Measurements from ENCODE around the gene TBC1D14. TPM values are rescaled to one million over a fixed set of nuclear protein-coding genes. Genes with fewer than 3 reads are reported as not detected.
A peak's percentile ranks its signal among the peaks of the same experiment; 100 is the strongest.

TBC1D14 gene
- total RNA-seq, 1 experiment from 2014 or later = 54.0 TPM

DNA sequence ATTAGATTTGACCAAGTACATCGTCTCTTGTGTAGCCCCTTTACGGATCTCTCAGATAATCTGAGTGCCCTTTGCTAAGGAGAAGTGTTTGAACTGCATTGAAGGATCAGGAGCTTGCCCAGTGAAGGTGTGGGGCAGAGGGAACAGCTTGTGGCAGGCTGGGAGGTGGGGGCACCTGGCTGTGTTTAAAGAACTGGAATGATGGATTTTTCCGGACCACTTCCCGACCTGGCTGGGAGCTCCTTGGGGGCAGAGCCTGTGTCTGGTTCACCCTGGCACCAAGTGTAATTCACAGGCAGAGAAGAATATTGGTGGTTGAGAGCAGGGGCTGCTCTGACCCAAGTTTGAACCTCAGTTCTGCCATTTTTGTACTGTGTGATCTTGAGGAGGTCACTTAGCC is 18.5 kb downstream of the TBC1D14 start:
- TF ChIP-seq, protein P1, sequence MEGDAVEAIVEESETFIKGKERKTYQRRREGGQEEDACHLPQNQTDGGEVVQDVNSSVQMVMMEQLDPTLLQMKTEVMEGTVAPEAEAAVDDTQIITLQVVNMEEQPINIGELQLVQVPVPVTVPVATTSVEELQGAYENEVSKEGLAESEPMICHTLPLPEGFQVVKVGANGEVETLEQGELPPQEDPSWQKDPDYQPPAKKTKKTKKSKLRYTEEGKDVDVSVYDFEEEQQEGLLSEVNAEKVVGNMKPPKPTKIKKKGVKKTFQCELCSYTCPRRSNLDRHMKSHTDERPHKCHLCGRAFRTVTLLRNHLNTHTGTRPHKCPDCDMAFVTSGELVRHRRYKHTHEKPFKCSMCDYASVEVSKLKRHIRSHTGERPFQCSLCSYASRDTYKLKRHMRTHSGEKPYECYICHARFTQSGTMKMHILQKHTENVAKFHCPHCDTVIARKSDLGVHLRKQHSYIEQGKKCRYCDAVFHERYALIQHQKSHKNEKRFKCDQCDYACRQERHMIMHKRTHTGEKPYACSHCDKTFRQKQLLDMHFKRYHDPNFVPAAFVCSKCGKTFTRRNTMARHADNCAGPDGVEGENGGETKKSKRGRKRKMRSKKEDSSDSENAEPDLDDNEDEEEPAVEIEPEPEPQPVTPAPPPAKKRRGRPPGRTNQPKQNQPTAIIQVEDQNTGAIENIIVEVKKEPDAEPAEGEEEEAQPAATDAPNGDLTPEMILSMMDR (IDR thresholded peaks at IDR 0.05; ENCODE audit: insufficient read depth in 1 of 2, low read depth in 1 of 2, low read length in 1 of 2, severe bottlenecking in 1 of 2, unreplicated experiment in 1 of 2) = no peak
- no TSS peak for BruUV-seq (replicated peaks)
- H3K9me3 Mint-ChIP-seq (ENCODE audit: unreplicated experiment) = peaks cover 7% of the 10 kb centered on the region

GRCh38 chr4:6929339-6929811 is 19.7 kb downstream of the TBC1D14 start:
- TF ChIP-seq, protein P1 (IDR thresholded peaks at IDR 0.05; ENCODE audit: insufficient read depth in 1 of 2, low read depth in 1 of 2, low read length in 1 of 2, severe bottlenecking in 1 of 2, unreplicated experiment in 1 of 2) = no peak
- Histone ChIP-seq H3K9me3 (no peaks in the 10 kb centered on the region), H3K27me3 (replicated peaks; ENCODE audit: control insufficient read depth, insufficient read depth, low read length) (no peaks in the 10 kb centered on the region), H3K4me1 (peaks cover 7% of the 10 kb centered on the region; the same call in 1 of the 2 replicates), H3K36me3 (ENCODE audit: control insufficient read depth, insufficient read depth, low read length) (no peaks in the 10 kb centered on the region; the same call in 1 of the 2 replicates), H3K4me3 (ENCODE audit: low read depth, low read length) (no peak overlapping the region)
- Mint-ChIP-seq H3K36me3 (ENCODE audit: insufficient read depth, unreplicated experiment) (peaks cover 48% of the 10 kb centered on the region), H3K4me1 (ENCODE audit: low read depth, unreplicated experiment) (peaks cover 34% of the 10 kb centered on the region), H3K4me3 (ENCODE audit: unreplicated experiment) (no peak overlapping the region), H3K27ac (ENCODE audit: unreplicated experiment) (peak overlapping the region; percentile 37), H3K9me3 (ENCODE audit: unreplicated experiment) (peaks cover 7% of the 10 kb centered on the region), H3K27me3 (ENCODE audit: insufficient read depth, unreplicated experiment) (no peaks in the 10 kb centered on the region)
- CTCF ChIA-PET = interaction anchor here (0.5 to 1.7 kb wide), 3 partner anchors 12 to 154 kb away, joined by 3 to 4 read pairs (median 3); no protein-coding TSS in a partner anchor
- BruUV-seq (replicated peaks) = no TSS peak
- no peak for DNase-seq
- intact Hi-C loops (cut with micrococcal nuclease; ENCODE audit: unreplicated experiment) = no loop called here
- POLR2A ChIA-PET = no interaction called here

More for the DNA sequence above, 18.5 kb downstream of the TBC1D14 start:
- Mint-ChIP-seq H3K27ac (ENCODE audit: unreplicated experiment) (no peak overlapping the region), H3K27me3 (ENCODE audit: insufficient read depth, unreplicated experiment) (no peaks in the 10 kb centered on the region), H3K4me1 (ENCODE audit: low read depth, unreplicated experiment) (peaks cover 24% of the 10 kb centered on the region), H3K36me3 (ENCODE audit: insufficient read depth, unreplicated experiment) (peaks cover 45% of the 10 kb centered on the region), H3K4me3 (ENCODE audit: unreplicated experiment) (no peak overlapping the region)
- peaks cover 4% of the 10 kb centered on the region; the same call in 1 of the 2 replicates for H3K4me1 ChIP-seq
- intact Hi-C loops (cut with micrococcal nuclease; ENCODE audit: unreplicated experiment) = no loop called here
- DNase-seq = no peak
- no peak overlapping the region for H3K4me3 ChIP-seq (ENCODE audit: low read depth, low read length)
- no peaks in the 10 kb centered on the region for H3K27me3 ChIP-seq (replicated peaks; ENCODE audit: control insufficient read depth, insufficient read depth, low read length)
- POLR2A ChIA-PET = no interaction called here
- H3K36me3 ChIP-seq (ENCODE audit: control insufficient read depth, insufficient read depth, low read length) = no peaks in the 10 kb centered on the region
- H3K9me3 ChIP-seq = no peaks in the 10 kb centered on the region
- CTCF ChIA-PET = interaction anchor here (1.7 kb wide), 1 partner anchor 11 kb away, joined by 4 read pairs; no protein-coding TSS in a partner anchor

DNA sequence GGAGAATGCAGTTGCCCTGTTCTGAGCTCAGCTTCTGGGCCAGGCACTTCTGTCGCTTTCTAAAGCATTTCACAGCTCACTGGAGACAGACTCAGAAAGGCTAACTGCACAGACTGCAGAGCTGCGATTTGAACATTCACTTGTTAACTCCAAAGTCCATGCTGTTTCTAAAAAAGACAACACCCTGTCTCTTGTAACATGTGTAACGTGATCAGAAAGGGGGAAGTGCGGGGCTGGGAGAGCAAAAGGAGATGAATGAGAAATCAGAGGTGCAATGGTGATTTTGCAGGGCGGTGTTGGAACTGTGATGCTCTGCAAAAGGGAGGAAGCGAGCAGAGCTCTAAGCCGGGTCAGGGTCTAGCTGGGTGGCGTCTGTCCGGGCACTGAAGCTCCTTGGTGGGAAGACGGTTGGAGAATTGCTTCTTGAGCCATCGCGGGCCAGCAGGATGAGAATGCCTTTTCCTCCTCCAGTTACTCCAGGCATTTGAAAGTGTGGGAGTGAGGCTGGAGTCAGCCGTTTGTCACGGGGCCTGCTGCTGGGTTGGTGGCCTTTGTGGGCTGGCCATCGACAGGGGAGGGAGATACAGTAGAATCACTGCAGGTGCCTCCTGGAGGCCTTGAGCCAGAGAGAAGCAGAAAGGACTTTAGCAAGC is 20.3 kb downstream of the TBC1D14 start:
- no TSS peak for BruUV-seq (replicated peaks)
- no peak overlapping the region for H3K4me3 ChIP-seq (ENCODE audit: low read depth, low read length)
- peaks cover 11% of the 10 kb centered on the region; the same call in 1 of the 2 replicates for H3K4me1 ChIP-seq
- DNase-seq = no peak
- Mint-ChIP-seq H3K27me3 (ENCODE audit: insufficient read depth, unreplicated experiment) (no peaks in the 10 kb centered on the region), H3K4me3 (ENCODE audit: unreplicated experiment) (no peak overlapping the region), H3K27ac (ENCODE audit: unreplicated experiment) (peak overlapping the region; percentile 37), H3K4me1 (ENCODE audit: low read depth, unreplicated experiment) (peaks cover 34% of the 10 kb centered on the region), H3K36me3 (ENCODE audit: insufficient read depth, unreplicated experiment) (peaks cover 48% of the 10 kb centered on the region), H3K9me3 (ENCODE audit: unreplicated experiment) (peaks cover 7% of the 10 kb centered on the region)
- TF ChIP-seq, protein P1 (IDR thresholded peaks at IDR 0.05; ENCODE audit: insufficient read depth in 1 of 2, low read depth in 1 of 2, low read length in 1 of 2, severe bottlenecking in 1 of 2, unreplicated experiment in 1 of 2) = no peak
- H3K9me3 ChIP-seq = no peaks in the 10 kb centered on the region
- no peaks in the 10 kb centered on the region for H3K27me3 ChIP-seq (replicated peaks; ENCODE audit: control insufficient read depth, insufficient read depth, low read length)
- H3K36me3 ChIP-seq (ENCODE audit: control insufficient read depth, insufficient read depth, low read length) = no peaks in the 10 kb centered on the region; the same call in 1 of the 2 replicates
- intact Hi-C loops (cut with micrococcal nuclease; ENCODE audit: unreplicated experiment) = no loop called here
- CTCF ChIA-PET = interaction anchor here (1.1 to 1.7 kb wide), 2 partner anchors 13 to 32 kb away, joined by 3 to 4 read pairs; no protein-coding TSS in a partner anchor
- POLR2A ChIA-PET = no interaction called here
